NCI-H2107 (cell line): ENCODE measurements around the gene WNT16.
"Not testable (repeated sequence)": the region's sequence is repeated elsewhere in the genome, so short reads cannot be mapped to it uniquely, and the experiment has no call there.

Experiments
- DNase-seq: peaks from one replicate; lab custom pipeline; 2025; lab: John Stamatoyannopoulos, UW

Gene WNT16

GRCh38 chr7:121328508-121329190, at the start of gene WNT16:
TSS of gene WNT16 (plus strand) at chr7:121329000. CDS start at chr7:121329293, 293 bp downstream.
- DNase-seq: no peak

GRCh38 chr7:121279060-121279620, 49.7 kb upstream of the WNT16 start:
- no peak for DNase-seq

GRCh38 chr7:121279822-121280221, 49.0 kb upstream of the WNT16 start:
- no peak for DNase-seq

GRCh38 chr7:121280656-121281055, 48.1 kb upstream of the WNT16 start:
- no peak for DNase-seq

GRCh38 chr7:121282129-121282528, 46.7 kb upstream of the WNT16 start:
- no peak for DNase-seq

- no peak for DNase-seq
Measured at GRCh38 chr7:121285066-121285667, 43.6 kb upstream of the WNT16 start.

- DNase-seq: no peak
Measured at GRCh38 chr7:121286186-121286585, 42.6 kb upstream of the WNT16 start.

GRCh38 chr7:121286742-121287734, 41.8 kb upstream of the WNT16 start:
- no peak for DNase-seq

- DNase-seq: no peak
Measured at GRCh38 chr7:121288894-121289293, 39.9 kb upstream of the WNT16 start.

- not testable (repeated sequence) for DNase-seq
Measured at GRCh38 chr7:121289930-121290329, 38.9 kb upstream of the WNT16 start.

- DNase-seq: no peak
Measured at GRCh38 chr7:121294448-121294992, 34.3 kb upstream of the WNT16 start.

GRCh38 chr7:121297843-121298242, 31.0 kb upstream of the WNT16 start:
- DNase-seq: no peak

GRCh38 chr7:121298831-121299239, 30.0 kb upstream of the WNT16 start:
- no peak for DNase-seq

- no peak for DNase-seq
Measured at GRCh38 chr7:121300685-121301420, 27.9 kb upstream of the WNT16 start.

- no peak for DNase-seq
Measured at GRCh38 chr7:121301446-121302213, 27.2 kb upstream of the WNT16 start.

- no peak for DNase-seq
Measured at GRCh38 chr7:121302214-121302745, 26.5 kb upstream of the WNT16 start.

- DNase-seq: no peak
Measured at GRCh38 chr7:121303422-121304101, 25.2 kb upstream of the WNT16 start.

- no peak for DNase-seq
Measured at GRCh38 chr7:121304102-121304658, 24.6 kb upstream of the WNT16 start.

- no peak for DNase-seq
Measured at GRCh38 chr7:121305109-121305508, 23.7 kb upstream of the WNT16 start.
